NCI-H510A treated with DMSO at 0.1 percent for 48 hours (cell line): ENCODE measurements around the gene GPR156.

Experiments
- DNase-seq: peaks from one replicate; lab custom pipeline; 2025; lab: John Stamatoyannopoulos, UW

GPR156 gene

GRCh38 chr3:120119846-120120510, 165.0 kb downstream of the GPR156 start:
- no peak for DNase-seq
